H9 (cell line): ENCODE measurements around the gene TRNT1. TPM values are rescaled to one million over a fixed set of nuclear protein-coding genes. Genes with fewer than 3 reads are reported as not detected.
A peak's percentile ranks its signal among the peaks of the same experiment; 100 is the strongest.

Experiments used
- DNase-seq: peaks from one replicate; pipeline ENCODE4 v3.0.0-alpha.2; 2017
- H2AFZ ChIP-seq: one replicate; pipeline ENCODE4 v1.6.1; 2013; ENCODE audit warnings: mild to moderate bottlenecking, low read length, control low read depth, moderate library complexity
- H2AK5ac ChIP-seq: 2 replicates; pipeline ENCODE4 v1.6.1; 2013; ENCODE audit warnings: low read length, control low read depth, mixed read lengths; ENCODE audit not compliant: insufficient read length
- H2BK120ac ChIP-seq: one replicate; pipeline ENCODE4 v1.6.1; 2013; ENCODE audit warnings: low read depth, mild to moderate bottlenecking, low read length, control low read depth, inconsistent platforms; ENCODE audit not compliant: poor library complexity, severe bottlenecking
- H2BK12ac ChIP-seq: 2 replicates; pipeline ENCODE4 v1.6.1; 2013; ENCODE audit warnings: low read length, control low read depth, mixed read lengths, low read depth; ENCODE audit not compliant: insufficient read length
- H2BK15ac ChIP-seq: 2 replicates; pipeline ENCODE4 v1.6.1; 2013; ENCODE audit warnings: low read depth, low read length, control low read depth
- H2BK20ac ChIP-seq: one replicate; pipeline ENCODE4 v1.6.1; 2013; ENCODE audit warnings: low read depth, mild to moderate bottlenecking, low read length, control low read depth, inconsistent platforms; ENCODE audit not compliant: poor library complexity, severe bottlenecking
- H2BK5ac ChIP-seq: 2 replicates; pipeline ENCODE4 v1.6.1; 2013; ENCODE audit warnings: low read length, control low read depth, mixed read lengths; ENCODE audit not compliant: insufficient read length
- H3K14ac ChIP-seq: 2 replicates; pipeline ENCODE4 v1.6.1; 2013; ENCODE audit warnings: low read length, control low read depth; ENCODE audit not compliant: insufficient read depth
- H3K18ac ChIP-seq: 2 replicates; pipeline ENCODE4 v1.6.1; 2013; ENCODE audit warnings: low read depth, mild to moderate bottlenecking, mixed read lengths, low read length, control low read depth; ENCODE audit not compliant: insufficient read length
- H3K23ac ChIP-seq: 2 replicates; pipeline ENCODE4 v1.6.1; 2013; ENCODE audit warnings: low read length, control low read depth, mixed read lengths, low read depth; ENCODE audit not compliant: insufficient read length
- H3K23me2 ChIP-seq: 2 replicates; pipeline ENCODE4 v1.6.1; 2013; ENCODE audit warnings: low read depth, mild to moderate bottlenecking, mixed read lengths, low read length, control low read depth; ENCODE audit not compliant: insufficient read length, poor library complexity, severe bottlenecking
- H3K27ac ChIP-seq: 2 replicates; pipeline ENCODE4 v1.5.1; 2013; ENCODE audit warnings: low read length, control low read depth, mixed read lengths, low read depth; ENCODE audit not compliant: insufficient read length
- H3K27me3 ChIP-seq: 2 replicates; pipeline ENCODE4 v1.6.1; 2013; ENCODE audit warnings: low read length, control low read depth, inconsistent platforms; ENCODE audit not compliant: insufficient read depth
- H3K4ac ChIP-seq: 2 replicates; pipeline ENCODE4 v1.6.1; 2013; ENCODE audit warnings: low read depth, mild to moderate bottlenecking, control low read depth, inconsistent platforms, low read length, moderate library complexity
- H3K4me1 ChIP-seq: 2 replicates; pipeline ENCODE4 v1.6.1; 2013; ENCODE audit warnings: low read length, control low read depth, inconsistent platforms; ENCODE audit not compliant: insufficient read depth
- H3K4me2 ChIP-seq: 2 replicates; pipeline ENCODE4 v1.6.1; 2013; ENCODE audit warnings: low read length, control low read depth, mixed read lengths; ENCODE audit not compliant: insufficient read length, insufficient read depth
- H3K56ac ChIP-seq: 2 replicates; pipeline ENCODE4 v1.6.1; 2013; ENCODE audit warnings: low read depth, mild to moderate bottlenecking, mixed read lengths, low read length, control low read depth; ENCODE audit not compliant: insufficient read length
- H3K79me1 ChIP-seq: 2 replicates; pipeline ENCODE4 v1.6.1; 2013; ENCODE audit warnings: low read depth, mild to moderate bottlenecking, moderate library complexity, low read length, control low read depth, inconsistent platforms; ENCODE audit not compliant: insufficient read depth, poor library complexity, severe bottlenecking
- H3K79me2 ChIP-seq: 2 replicates; pipeline ENCODE4 v1.6.1; 2013; ENCODE audit warnings: low read length, control low read depth, inconsistent platforms; ENCODE audit not compliant: insufficient read depth
- H3K9ac ChIP-seq: 2 replicates; pipeline ENCODE4 v1.6.1; 2013; ENCODE audit warnings: low read length, control low read depth, mixed read lengths; ENCODE audit not compliant: insufficient read length; ENCODE audit errors: extremely low read depth
- H3K9me3 ChIP-seq: one replicate; pipeline ENCODE4 v1.6.1; 2013; ENCODE audit warnings: low read depth, low read length, inconsistent platforms; ENCODE audit not compliant: control insufficient read depth
- H3T11ph ChIP-seq: one replicate; pipeline ENCODE4 v1.6.1; 2013; ENCODE audit warnings: mild to moderate bottlenecking, low read length, control low read depth, inconsistent platforms
- H4K20me1 ChIP-seq: one replicate; pipeline ENCODE4 v1.6.1; 2013; ENCODE audit not compliant: control insufficient read depth, insufficient read length, insufficient read depth
- H4K5ac ChIP-seq: 2 replicates; pipeline ENCODE4 v1.6.1; 2013; ENCODE audit warnings: low read depth, mild to moderate bottlenecking, mixed read lengths, low read length, control low read depth; ENCODE audit not compliant: insufficient read length
- H4K8ac ChIP-seq: replicated peaks from 2 replicates; pipeline ENCODE4 v1.6.1; 2013; ENCODE audit warnings: low read length, control low read depth, mixed read lengths, low read depth; ENCODE audit not compliant: insufficient read length
- H4K91ac ChIP-seq: 2 replicates; pipeline ENCODE4 v1.6.1; 2013; ENCODE audit warnings: low read depth, mild to moderate bottlenecking, moderate library complexity, mixed read lengths, low read length, control low read depth; ENCODE audit not compliant: insufficient read length
- H3K27ac Mint-ChIP-seq, 3 experiments: 2 replicates in 2 of 3; 3 replicates in 1 of 3; pipeline ENCODE4 v1.8.0; 2020 to 2021; ENCODE audit warnings: mixed read lengths in 3 of 3, mild to moderate bottlenecking in 1 of 3, moderate library complexity in 1 of 3
- H3K27me3 Mint-ChIP-seq: 2 replicates; pipeline ENCODE4 v1.8.0; 2021; ENCODE audit warnings: low read depth, mild to moderate bottlenecking, moderate library complexity, mixed read lengths
- H3K36me3 Mint-ChIP-seq, 3 experiments: 2 replicates in 2 of 3; 3 replicates in 1 of 3; pipeline ENCODE4 v1.8.0; 2020 to 2021; ENCODE audit warnings: low read depth in 3 of 3, mixed read lengths in 3 of 3; ENCODE audit not compliant: insufficient read depth in 1 of 3
- H3K4me1 Mint-ChIP-seq, 2 experiments: 2 replicates each; pipeline ENCODE4 v1.8.0; 2020; ENCODE audit warnings: mixed read lengths in 2 of 2
- H3K4me3 Mint-ChIP-seq, 2 experiments: 2 replicates in 1 of 2; 3 replicates in 1 of 2; pipeline ENCODE4 v1.8.0; 2020 to 2021; ENCODE audit warnings: mild to moderate bottlenecking in 2 of 2, mixed read lengths in 2 of 2, moderate library complexity in 1 of 2
- H3K9me3 Mint-ChIP-seq, 2 experiments: 2 replicates in 1 of 2; 3 replicates in 1 of 2; pipeline ENCODE4 v1.8.0; 2020; ENCODE audit warnings: mild to moderate bottlenecking in 2 of 2, mixed read lengths in 2 of 2, moderate library complexity in 1 of 2
- WGBS: extraction: QIAGEN DNeasy Blood & Tissue Kit; methylation state at CpG from one replicate; pipeline ENCODE4 v1.1.7; 2013; ENCODE audit warnings: missing lambda C conversion rate, low lambda C conversion rate, mixed read lengths; ENCODE audit not compliant: insufficient read length; ENCODE audit errors: extremely low coverage; 5-methylcytosine and 5-hydroxymethylcytosine counted together
- total RNA-seq: library from RNA; stranded (reverse); gene quantifications from 2 replicates; pipeline ENCODE4 v1.2.1, GENCODE V29; 2021
- TF ChIP-seq, protein P1 (sequence below): fragments of 200-600 bp; sonication (generic); conservative IDR thresholded peaks from 3 replicates; pipeline ENCODE4 v1.8.0; 2021; ENCODE audit warnings: antibody characterized with exemption, mild to moderate bottlenecking

Gene TRNT1
- total RNA-seq, 1 experiment from 2014 or later: 49.2 TPM

GRCh38 chr3:3127432-3128010 is 781 bp downstream of the TRNT1 start:
- Histone ChIP-seq H4K91ac (peak overlapping the region; percentile 98), H3K18ac (peak overlapping the region; percentile 88), H4K20me1 (no peaks in the 10 kb centered on the region), H3K79me2 (peaks cover 8% of the 10 kb centered on the region; the same call in 1 of the 2 replicates), H2BK12ac (no peak overlapping the region), H2BK15ac (no peak overlapping the region), H3K4ac (peak overlapping the region; percentile 95), H3T11ph (no peak overlapping the region), H4K8ac (no peak overlapping the region), H3K56ac (no peak overlapping the region), H2BK5ac (no peak overlapping the region), H3K9ac (peak overlapping the region; percentile 83), H3K4me2 (peak overlapping the region; percentile 79), H3K4me1 (no peaks in the 10 kb centered on the region), H3K23ac (no peak overlapping the region), H2BK20ac (no peak overlapping the region), H4K5ac (no peak overlapping the region), H3K14ac (peak overlapping the region; percentile 93), H3K27ac (no peak overlapping the region), H3K23me2 (peaks cover 13% of the 10 kb centered on the region), H2BK120ac (peak overlapping the region; percentile 8), H3K9me3 (no peaks in the 10 kb centered on the region), H2AK5ac (no peak overlapping the region), H3K79me1 (no peaks in the 10 kb centered on the region), H2AFZ (no peak overlapping the region), H3K27me3 (no peaks in the 10 kb centered on the region)
- Mint-ChIP-seq H3K27me3 (no peaks in the 10 kb centered on the region), H3K4me1 (peaks cover 15 to 21% of the 10 kb centered on the region in 2 experiments), H3K27ac (peak overlapping the region; percentile 68 to 98 (median 88); a peak in 6 of 7 replicates), H3K9me3 (no peaks in the 10 kb centered on the region), H3K4me3 (peak overlapping the region; percentile 95 to 96), H3K36me3 (peaks cover 19 to 35% (median 27%) of the 10 kb centered on the region in 3 experiments)
- TF ChIP-seq, protein P1, sequence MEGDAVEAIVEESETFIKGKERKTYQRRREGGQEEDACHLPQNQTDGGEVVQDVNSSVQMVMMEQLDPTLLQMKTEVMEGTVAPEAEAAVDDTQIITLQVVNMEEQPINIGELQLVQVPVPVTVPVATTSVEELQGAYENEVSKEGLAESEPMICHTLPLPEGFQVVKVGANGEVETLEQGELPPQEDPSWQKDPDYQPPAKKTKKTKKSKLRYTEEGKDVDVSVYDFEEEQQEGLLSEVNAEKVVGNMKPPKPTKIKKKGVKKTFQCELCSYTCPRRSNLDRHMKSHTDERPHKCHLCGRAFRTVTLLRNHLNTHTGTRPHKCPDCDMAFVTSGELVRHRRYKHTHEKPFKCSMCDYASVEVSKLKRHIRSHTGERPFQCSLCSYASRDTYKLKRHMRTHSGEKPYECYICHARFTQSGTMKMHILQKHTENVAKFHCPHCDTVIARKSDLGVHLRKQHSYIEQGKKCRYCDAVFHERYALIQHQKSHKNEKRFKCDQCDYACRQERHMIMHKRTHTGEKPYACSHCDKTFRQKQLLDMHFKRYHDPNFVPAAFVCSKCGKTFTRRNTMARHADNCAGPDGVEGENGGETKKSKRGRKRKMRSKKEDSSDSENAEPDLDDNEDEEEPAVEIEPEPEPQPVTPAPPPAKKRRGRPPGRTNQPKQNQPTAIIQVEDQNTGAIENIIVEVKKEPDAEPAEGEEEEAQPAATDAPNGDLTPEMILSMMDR: no peak
- no CpG with 5 or more reads among the region's 20 CpGs for WGBS
- no peak for DNase-seq
